HG02870 (cell line): ENCODE results near the gene SUMF2.
"Not testable (repeated sequence)": the region's sequence is repeated elsewhere in the genome, so short reads cannot be mapped to it uniquely, and the experiment has no call there.

Source experiments
- ATAC-seq: cut with Tn5 transposase; IDR thresholded peaks from one replicate; pipeline ENCODE4 v1.9.1; 2021; ENCODE audit warnings: mild to moderate bottlenecking, moderate library complexity; ENCODE audit not compliant: unreplicated experiment

SUMF2 gene

DNA sequence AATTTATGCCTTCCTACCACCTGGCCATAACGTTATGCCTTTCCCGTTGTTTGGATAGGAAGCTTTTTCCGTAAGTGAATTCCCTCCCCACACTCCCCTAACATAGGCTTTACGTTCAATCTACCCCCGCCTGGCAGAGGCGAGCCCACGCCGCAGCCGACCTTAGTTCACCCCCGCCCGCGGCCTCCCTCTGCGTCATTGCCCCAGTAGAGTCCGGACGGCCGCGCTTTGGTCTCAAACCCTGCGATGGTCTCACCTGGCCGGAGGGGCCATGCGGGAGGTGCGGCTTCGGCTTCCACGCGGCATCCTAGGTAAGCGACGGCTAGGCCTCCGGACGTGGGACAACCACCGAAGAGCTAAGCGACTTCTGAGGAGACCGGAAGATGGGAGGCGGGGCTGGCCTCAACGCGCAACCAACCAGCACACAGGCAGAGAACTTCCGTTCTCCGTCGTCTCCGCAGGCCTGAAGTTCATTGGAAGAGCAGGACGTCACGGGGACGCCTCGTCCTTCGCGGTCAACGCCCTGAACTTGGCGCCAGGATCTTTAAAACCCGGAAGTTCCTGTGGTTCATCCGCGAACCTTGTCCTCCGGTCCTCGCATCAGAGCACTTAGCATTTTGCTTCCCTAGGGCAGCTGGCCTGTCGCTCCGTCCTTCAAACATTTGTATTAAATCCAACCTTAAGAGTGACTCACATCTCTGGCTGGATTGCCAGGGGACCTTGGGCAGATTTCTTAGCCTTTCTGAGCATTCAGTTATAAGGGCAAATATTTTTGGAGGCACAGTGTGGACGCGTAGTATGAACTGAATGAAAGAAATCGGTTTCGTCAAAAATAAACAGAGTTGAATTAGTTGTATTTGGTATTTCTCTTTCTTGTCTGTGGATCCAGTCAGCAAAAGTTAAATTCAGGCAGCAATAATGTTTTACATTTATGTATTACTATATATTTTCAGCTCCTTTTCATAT is 42.3 kb downstream of the SUMF2 start, which contains the start of gene CHCHD2:
Gene CHCHD2, minus strand, starts transcription at position 369 of the 966 bp plus-strand sequence. Its CDS starts 63 bp downstream, at position 306.
- ATAC-seq = peak; percentile 99

DNA sequence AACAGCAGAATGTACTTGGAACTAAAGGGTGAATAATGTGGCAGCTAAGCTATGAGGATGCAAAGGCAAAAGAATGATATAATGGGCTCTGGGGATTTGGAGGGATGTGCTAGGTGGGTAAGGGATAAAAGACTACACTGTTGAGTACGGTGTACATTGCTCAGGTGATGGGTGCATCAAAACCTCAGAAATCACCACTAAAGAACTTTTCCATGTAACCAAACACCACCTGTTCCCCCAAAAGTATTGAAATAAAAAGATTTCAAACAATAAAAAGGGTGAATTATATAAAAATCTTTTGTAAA is 43.8 kb downstream of the SUMF2 start:
- no peak for ATAC-seq

DNA sequence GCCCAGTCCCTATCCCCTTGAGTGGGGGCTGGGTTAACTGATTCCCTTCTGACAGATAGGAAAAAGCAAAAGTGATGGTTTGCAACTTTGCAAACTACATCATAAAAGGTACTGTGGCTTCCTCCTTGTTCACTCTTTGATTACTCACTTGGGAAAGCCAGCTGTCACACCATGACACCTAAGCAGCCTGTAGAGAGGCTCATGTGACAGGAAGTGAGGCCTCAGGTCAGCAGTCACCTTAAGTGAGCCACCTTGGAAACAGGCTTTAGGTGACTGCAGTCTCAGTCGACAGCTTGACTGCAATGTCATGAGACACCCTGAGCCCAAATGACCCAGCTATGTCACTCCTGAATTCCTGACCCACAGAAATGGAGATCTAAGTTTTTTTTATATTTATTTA is 46.5 kb downstream of the SUMF2 start:
- no peak for ATAC-seq

DNA sequence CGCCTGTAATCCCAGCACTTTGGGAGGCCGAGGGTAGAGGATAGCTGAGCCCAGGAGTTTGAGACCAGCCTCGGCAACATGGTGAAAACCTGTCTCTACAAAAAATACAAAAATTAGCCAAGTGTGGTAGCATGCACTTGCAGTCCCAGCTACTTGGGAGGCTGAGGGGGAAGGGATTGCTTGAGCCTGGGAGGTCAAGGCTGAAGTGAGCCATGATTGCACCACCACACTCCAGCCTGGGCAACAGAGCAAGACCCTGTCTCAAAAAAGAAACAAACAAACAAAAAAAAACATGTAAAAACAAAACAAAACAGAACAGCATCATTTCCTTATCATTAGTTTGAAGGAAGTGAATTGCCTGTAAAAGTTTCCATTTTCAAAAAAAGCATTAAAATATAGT is 48.2 kb downstream of the SUMF2 start:
- ATAC-seq = not testable (repeated sequence)

DNA sequence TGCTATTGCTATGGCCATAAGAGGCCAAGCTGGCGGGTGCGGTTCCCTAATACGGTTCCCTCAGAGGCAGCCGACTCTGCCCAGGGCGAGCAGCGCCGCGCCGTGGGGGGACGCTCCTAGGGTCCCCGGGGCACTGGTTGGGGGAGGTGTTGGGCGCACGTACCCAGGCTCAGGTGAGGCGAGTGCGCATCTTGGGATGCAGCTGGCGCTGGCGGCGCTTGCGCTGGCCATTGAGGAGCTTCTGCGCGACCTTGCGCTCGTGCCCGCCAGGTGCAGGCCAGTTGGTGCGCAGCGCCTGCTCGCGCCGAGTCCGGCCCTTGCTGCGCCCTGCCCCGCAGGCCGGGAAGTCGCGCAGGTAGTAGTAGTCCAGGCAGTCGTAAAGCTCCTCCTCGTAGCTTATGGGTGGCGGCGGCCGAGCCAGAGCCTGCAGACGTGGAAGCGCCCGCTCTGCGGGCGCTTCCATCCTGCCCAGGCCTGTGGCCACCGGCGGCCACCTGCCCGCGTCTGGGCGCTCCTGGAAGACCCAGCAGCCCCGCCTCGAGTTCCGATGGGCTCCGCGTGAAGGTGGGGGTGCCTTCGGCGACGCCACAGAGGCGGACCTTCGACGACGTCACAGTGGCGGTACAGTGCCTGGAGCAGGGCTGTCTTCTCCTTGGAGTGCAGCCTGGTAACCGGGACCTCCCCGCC is 51.9 kb downstream of the SUMF2 start, which contains the start of gene NUPR2:
Gene NUPR2, minus strand, starts transcription at position 566 of the 687 bp plus-strand sequence. Its CDS starts 103 bp downstream, at position 463.
- no peak for ATAC-seq

DNA sequence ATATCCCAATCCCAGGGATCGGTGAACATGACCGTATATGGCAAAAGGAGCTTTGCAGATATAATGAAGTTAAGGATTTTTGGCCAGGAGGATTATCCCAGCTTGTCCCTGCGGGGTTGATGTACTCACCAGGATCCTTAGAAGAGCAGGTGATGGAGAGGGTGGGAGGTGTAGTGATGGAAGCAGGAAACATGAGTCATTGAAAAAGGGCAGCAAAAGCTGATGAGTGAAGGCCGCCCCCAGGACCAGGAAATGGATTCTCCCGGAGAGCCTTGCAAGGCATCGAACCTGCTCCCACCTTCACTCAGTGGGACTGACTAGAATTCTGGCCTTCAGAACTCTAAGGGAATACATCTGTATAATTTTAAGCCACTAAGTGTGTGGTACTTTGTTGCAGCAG is 57.4 kb downstream of the SUMF2 start:
- no peak for ATAC-seq

DNA sequence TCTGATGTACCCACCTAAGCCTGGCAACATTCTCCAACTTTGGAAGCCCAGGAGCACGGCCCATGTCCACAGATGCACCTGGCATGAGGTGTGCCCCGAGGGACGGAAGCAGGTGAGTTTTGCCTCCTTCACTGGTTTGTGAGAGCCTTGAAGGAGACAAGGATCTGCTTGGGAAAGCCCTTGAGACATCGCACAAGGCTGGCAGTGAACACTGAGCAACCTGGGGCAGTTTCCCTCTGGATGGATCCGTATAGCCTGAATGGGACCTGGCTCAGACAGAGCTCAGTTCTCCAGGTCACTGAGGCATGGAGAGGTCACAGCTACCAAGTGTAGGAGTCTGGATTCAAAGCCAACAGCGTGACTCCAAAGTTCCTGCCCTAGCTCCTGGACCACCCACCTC is 60.9 kb downstream of the SUMF2 start:
- ATAC-seq = no peak

DNA sequence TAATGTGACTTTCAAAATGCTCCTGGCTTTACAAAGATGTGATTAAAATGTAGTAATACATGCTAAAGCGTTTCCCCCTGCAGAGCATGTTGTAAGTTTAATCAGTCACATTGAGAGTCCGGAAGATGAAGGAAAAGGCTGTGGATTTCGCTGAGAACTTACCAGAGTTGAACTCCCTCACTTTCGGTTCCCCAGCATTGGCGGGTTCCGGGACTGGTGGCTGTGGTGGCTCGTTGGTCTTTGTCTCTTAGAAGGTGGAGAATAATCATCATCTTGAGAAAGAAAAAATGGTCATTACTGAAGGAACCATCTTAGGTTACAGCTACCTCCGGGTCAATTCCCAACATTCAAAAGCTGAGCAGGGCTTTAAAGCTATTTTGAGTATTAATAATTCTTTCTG is 61.7 kb downstream of the SUMF2 start:
- no peak for ATAC-seq

DNA sequence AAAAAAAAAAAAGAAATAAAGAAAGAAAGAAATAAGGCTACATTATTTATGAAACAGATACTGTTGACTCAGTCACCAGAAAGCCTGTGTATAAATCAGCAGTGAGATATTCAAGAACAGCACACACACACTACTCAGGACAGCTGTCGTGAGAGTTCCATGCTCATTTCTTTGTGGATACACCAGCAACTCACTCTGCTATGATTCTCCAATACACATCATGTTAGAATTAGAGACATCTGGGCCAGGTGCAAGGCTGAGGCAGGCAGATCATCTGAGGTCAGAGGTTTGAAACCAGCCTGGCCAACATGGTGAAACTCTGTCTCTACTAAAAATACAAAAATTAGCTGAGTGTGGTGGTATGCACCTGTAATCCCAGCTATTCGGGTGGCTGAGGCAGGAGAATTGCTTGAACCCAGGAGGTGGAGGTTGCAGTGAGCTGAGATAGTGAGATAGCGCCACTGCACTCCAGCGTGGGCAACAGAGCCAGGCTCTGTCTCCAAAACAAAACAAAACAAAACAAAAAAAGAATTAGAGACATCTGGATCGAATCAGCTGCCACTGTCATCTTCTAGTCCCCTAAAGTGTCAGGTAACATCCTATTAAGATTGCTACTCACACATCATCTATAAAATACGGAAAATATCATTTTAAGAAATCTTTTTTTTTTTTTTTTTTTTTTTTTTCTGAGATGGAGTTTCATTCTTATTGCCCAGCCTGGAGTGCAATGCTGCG is 63.3 kb downstream of the SUMF2 start:
- no peak for ATAC-seq
